ENCODE results near the gene HDHD2. TPM values are rescaled to one million over a fixed set of nuclear protein-coding genes. Genes with fewer than 3 reads are reported as not detected.
A peak's percentile ranks its signal among the peaks of the same experiment; 100 is the strongest.

Gene HDHD2
- total and polyA plus RNA-seq, 2 of the 13 experiments (the other 11 are each of a cell fraction or from before 2014, with no cell fraction given) = 10.2 to 34.7 TPM

- no peak for TF ChIP-seq CEBPZ (IDR thresholded peaks at IDR 0.05; ENCODE audit: low read length)
Observed at GRCh38 chr18:47151439-47151838, 1.1 kb upstream of the HDHD2 start (continued).

- Histone ChIP-seq H3K27ac (ENCODE audit: extremely low read length, insufficient read depth, low read length) (peak overlapping the region; percentile 81), H3K9ac (ENCODE audit: insufficient read depth, low read depth, low read length) (peak overlapping the region; percentile 92), H3K27me3 (ENCODE audit: control insufficient read depth in 1 of 2, insufficient read depth in 2 of 2, low read length in 2 of 2) (no peaks in the 10 kb centered on the region; a peak in 1 of 5 replicates), H2AFZ (ENCODE audit: low read length) (peak overlapping the region; percentile 35), H3K79me2 (ENCODE audit: insufficient read depth, low read length) (peaks cover 35% of the 10 kb centered on the region), H3K36me3 (replicated peaks in 1 of 2; ENCODE audit: control insufficient read depth in 1 of 2, insufficient read depth in 2 of 2, low read length in 2 of 2) (peaks cover 2 to 8% of the 10 kb centered on the region in 2 experiments; a peak in 3 of 5 replicates), H4K20me1 (ENCODE audit: insufficient read depth, low read length) (no peaks in the 10 kb centered on the region), H3K4me1 (ENCODE audit: insufficient read depth, low read length) (peaks cover 33% of the 10 kb centered on the region), H3K4me3 (replicated peaks in 1 of 3; ENCODE audit: insufficient read depth in 1 of 3, low read depth in 2 of 3, low read length in 3 of 3) (peak overlapping the region; percentile 63 to 87 (median 75)), H3K4me2 (ENCODE audit: low read depth, low read length) (peak overlapping the region; percentile 92), H3K9me3 (ENCODE audit: low read length) (no peaks in the 10 kb centered on the region)
- peak; percentile 33 for ATAC-seq
- CTCF ChIA-PET (ENCODE audit: low intra/inter-chr PET ratio, low total read pairs) = no interaction called here
- in situ Hi-C loops (cut with HindIII; ENCODE audit: extremely low pct_ligation_motif_present, low pct_unique_long_range_greater_than_20kb) (no loop called here), intact Hi-C loops (cut with micrococcal nuclease; ENCODE audit: unreplicated experiment) (loop anchor here (1.0 kb wide), 1 partner anchor 24 kb away; no protein-coding TSS in a partner anchor)
- DNase-seq (ENCODE audit: low spot score) = peak; percentile 3
- FAIRE-seq = no peak
- 1% methylated on average over 13 of the region's 13 CpGs for WGBS (ENCODE audit: low lambda C conversion rate)
- TSS peak; percentile 92 for BruUV-seq (replicated peaks)
- POLR2A ChIA-PET = interaction anchor here (0.7 to 2.4 kb wide), 9 partner anchors 9 to 54 kb away, joined by 3 to 9 read pairs (median 4); no protein-coding TSS in a partner anchor
- TF ChIP-seq, protein P1, sequence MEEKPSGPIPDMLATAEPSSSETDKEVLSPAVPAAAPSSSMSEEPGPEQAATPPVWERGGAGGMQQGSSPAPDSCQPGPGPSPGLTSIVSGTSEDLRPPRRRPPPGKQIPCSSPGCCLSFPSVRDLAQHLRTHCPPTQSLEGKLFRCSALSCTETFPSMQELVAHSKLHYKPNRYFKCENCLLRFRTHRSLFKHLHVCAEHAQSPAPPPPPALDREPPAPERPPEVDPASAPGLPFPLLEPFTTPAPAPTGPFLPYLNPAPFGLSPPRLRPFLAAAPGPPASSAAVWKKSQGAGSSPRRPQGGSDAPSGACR (CRISPR knock-in tag; IDR thresholded peaks at IDR 0.05) = no peak
- TF ChIP-seq ZBTB34 (CRISPR knock-in tag; IDR thresholded peaks at IDR 0.05) (no peak), TMF1 (CRISPR knock-in tag; IDR thresholded peaks at IDR 0.05; ENCODE audit: low read depth) (no peak), FOXK2 (IDR thresholded peaks at IDR 0.05) (no peak), RNF219 (CRISPR knock-in tag; IDR thresholded peaks at IDR 0.05) (peak; percentile 16; the same call in 1 of the 2 replicates)
Observed at GRCh38 chr18:47150824-47151366, 595 bp upstream of the HDHD2 start.
